HEK293 (cell line): ENCODE results near the gene VGLL4.
A peak's percentile ranks its signal among the peaks of the same experiment; 100 is the strongest.

ENCODE experiments used
- BCL6B ChIP-seq: fragments of 450-650 bp; formaldehyde crosslinking; IDR thresholded peaks from 2 replicates; pipeline ENCODE4 v1.5.1; 2017; ENCODE audit warnings: missing biosample characterization, missing genetic modification characterization
- GLI2 ChIP-seq: fragments of 450-650 bp; formaldehyde crosslinking; IDR thresholded peaks from 2 replicates; pipeline ENCODE4; 2017; ENCODE audit warnings: missing biosample characterization, missing genetic modification characterization, low read depth, borderline replicate concordance
- GLIS1 ChIP-seq: fragments of 450-650 bp; formaldehyde crosslinking; IDR thresholded peaks from 2 replicates; pipeline ENCODE4 v1.5.1; 2016; ENCODE audit warnings: missing biosample characterization, missing genetic modification characterization
- PRDM10 ChIP-seq: fragments of 450-650 bp; formaldehyde crosslinking; IDR thresholded peaks from 2 replicates; pipeline ENCODE4 v1.5.1; 2016; ENCODE audit warnings: missing biosample characterization, missing genetic modification characterization
- PRDM2 ChIP-seq: fragments of 450-650 bp; formaldehyde crosslinking; IDR thresholded peaks from 2 replicates; pipeline ENCODE4 v1.5.1; 2016; ENCODE audit warnings: missing biosample characterization, missing genetic modification characterization, borderline replicate concordance
- ZBTB26 ChIP-seq: fragments of 450-650 bp; formaldehyde crosslinking; optimal IDR thresholded peaks from 2 replicates; pipeline ENCODE3; 2016; ENCODE audit warnings: missing biosample characterization, mild to moderate bottlenecking, missing genetic modification characterization
- ZBTB6 ChIP-seq: fragments of 450-650 bp; formaldehyde crosslinking; IDR thresholded peaks from 2 replicates; pipeline ENCODE4 v1.5.1; 2017; ENCODE audit warnings: missing biosample characterization, missing genetic modification characterization
- ZNF112 ChIP-seq: fragments of 450-650 bp; formaldehyde crosslinking; IDR thresholded peaks from 2 replicates; pipeline ENCODE4 v1.5.0; 2017; ENCODE audit warnings: missing biosample characterization, missing genetic modification characterization
- ZNF155 ChIP-seq: fragments of 450-650 bp; formaldehyde crosslinking; IDR thresholded peaks from 2 replicates; pipeline ENCODE4 v1.5.1; 2016; ENCODE audit warnings: missing biosample characterization, missing genetic modification characterization
- ZNF16 ChIP-seq: fragments of 450-650 bp; formaldehyde crosslinking; IDR thresholded peaks from 2 replicates; pipeline ENCODE4 v1.5.1; 2016; ENCODE audit warnings: low read depth, missing biosample characterization, missing genetic modification characterization
- ZNF394 ChIP-seq: fragments of 450-650 bp; formaldehyde crosslinking; IDR thresholded peaks from 2 replicates; pipeline ENCODE4 v1.5.1; 2016; ENCODE audit warnings: missing biosample characterization, missing genetic modification characterization, mild to moderate bottlenecking, moderate library complexity, borderline replicate concordance
- ZNF48 ChIP-seq: fragments of 450-650 bp; formaldehyde crosslinking; IDR thresholded peaks from 2 replicates; pipeline ENCODE4 v1.5.1; 2016; ENCODE audit warnings: missing biosample characterization, missing genetic modification characterization
- ZNF555 ChIP-seq: fragments of 450-650 bp; formaldehyde crosslinking; conservative IDR thresholded peaks from 2 replicates; pipeline ENCODE4 v1.5.1; 2017; ENCODE audit warnings: missing biosample characterization, mild to moderate bottlenecking, missing genetic modification characterization, inconsistent platforms
- ZNF610 ChIP-seq: fragments of 450-650 bp; formaldehyde crosslinking; IDR thresholded peaks from 2 replicates; pipeline ENCODE4 v1.5.1; 2016; ENCODE audit warnings: missing biosample characterization, missing genetic modification characterization, borderline replicate concordance
- ZNF626 ChIP-seq: fragments of 450-650 bp; sonication (Bioruptor Pico); formaldehyde crosslinking; IDR thresholded peaks from 2 replicates; pipeline ENCODE4 v1.5.1; 2018; ENCODE audit warnings: missing biosample characterization, missing genetic modification characterization, inconsistent platforms
- ZNF629 ChIP-seq: fragments of 450-650 bp; formaldehyde crosslinking; IDR thresholded peaks from 2 replicates; pipeline ENCODE4 v1.5.1; 2017; ENCODE audit warnings: missing biosample characterization, missing genetic modification characterization
- ZNF654 ChIP-seq: fragments of 450-650 bp; formaldehyde crosslinking; IDR thresholded peaks from 2 replicates; pipeline ENCODE4 v1.5.1; 2016; ENCODE audit warnings: low read depth, missing biosample characterization, missing genetic modification characterization
- ZNF660 ChIP-seq: fragments of 450-650 bp; IDR thresholded peaks from 2 replicates; pipeline ENCODE4 v1.5.1; 2018; ENCODE audit warnings: missing biosample characterization, mild to moderate bottlenecking, missing genetic modification characterization
- ZNF704 ChIP-seq: fragments of 450-650 bp; formaldehyde crosslinking; IDR thresholded peaks from 2 replicates; pipeline ENCODE4 v1.5.1; 2016; ENCODE audit warnings: missing biosample characterization, missing genetic modification characterization
- ZNF707 ChIP-seq: fragments of 450-650 bp; formaldehyde crosslinking; IDR thresholded peaks from 2 replicates; pipeline ENCODE4 v1.5.1; 2016; ENCODE audit warnings: missing biosample characterization, missing genetic modification characterization
- ZNF747 ChIP-seq: fragments of 450-650 bp; formaldehyde crosslinking; IDR thresholded peaks from 2 replicates; pipeline ENCODE4 v1.5.1; 2016; ENCODE audit warnings: missing biosample characterization, missing genetic modification characterization
- ZNF785 ChIP-seq: fragments of 450-650 bp; formaldehyde crosslinking; IDR thresholded peaks from 2 replicates; pipeline ENCODE4 v1.5.1; 2016; ENCODE audit warnings: missing biosample characterization, missing genetic modification characterization
- ZNF830 ChIP-seq: fragments of 450-650 bp; IDR thresholded peaks from 2 replicates; pipeline ENCODE4 v1.5.0; 2018; ENCODE audit warnings: missing biosample characterization, missing genetic modification characterization, low read depth, mild to moderate bottlenecking, moderate library complexity
- ZXDB ChIP-seq: fragments of 450-650 bp; formaldehyde crosslinking; IDR thresholded peaks from 2 replicates; pipeline ENCODE4 v1.5.1; 2016; ENCODE audit warnings: missing biosample characterization, missing genetic modification characterization

The VGLL4 gene

GRCh38 chr3:11509173-11510000 is 134.3 kb downstream of the VGLL4 start (continued):
- TF ChIP-seq ZBTB6 (no peak), ZNF654 (tag by site-specific recombination) (no peak), PRDM10 (tag by site-specific recombination) (peak; percentile 57), ZNF16 (tag by site-specific recombination) (no peak), ZNF112 (no peak), ZNF707 (tag by site-specific recombination) (no peak), ZNF626 (tag by site-specific recombination) (peak; percentile 51; the same call in 1 of the 2 replicates), ZNF660 (tag by site-specific recombination) (peak; percentile 40), ZNF785 (tag by site-specific recombination) (no peak), ZNF610 (tag by site-specific recombination) (peak; percentile 88), PRDM2 (tag by site-specific recombination) (no peak), GLIS1 (peak; percentile 67), ZNF629 (tag by site-specific recombination) (peak; percentile 83), ZNF704 (tag by site-specific recombination) (no peak), ZNF394 (tag by site-specific recombination) (no peak), ZNF48 (tag by site-specific recombination) (no peak), ZNF555 (tag by site-specific recombination) (no peak), ZBTB26 (tag by site-specific recombination) (no peak), ZNF155 (tag by site-specific recombination) (0 out of 2 replicates have a peak, but pooled peaks have one; percentile 88), GLI2 (tag by site-specific recombination) (peak; percentile 57; the same call in 1 of the 2 replicates), BCL6B (peak; percentile 53; the same call in 1 of the 2 replicates), ZXDB (tag by site-specific recombination) (peak; percentile 83), ZNF830 (tag by site-specific recombination) (no peak), ZNF747 (tag by site-specific recombination) (no peak)
